Osteocyte (in vitro differentiated cells): ENCODE results near the gene ZFYVE19. TPM values are rescaled to one million over a fixed set of nuclear protein-coding genes. Genes with fewer than 3 reads are reported as not detected.

Source experiments
- DNase-seq: peaks from one replicate; pipeline ENCODE4 v3.0.0; 2021; ENCODE audit warnings: mixed read lengths; ENCODE audit not compliant: unreplicated experiment; ENCODE audit errors: extremely low spot score
- H3K27ac Mint-ChIP-seq: one replicate; pipeline ENCODE4 v1.8.0; 2021; ENCODE audit warnings: mild to moderate bottlenecking, mixed read lengths; ENCODE audit not compliant: unreplicated experiment
- H3K27me3 Mint-ChIP-seq: one replicate; pipeline ENCODE4 v1.8.0; 2021; ENCODE audit warnings: mixed read lengths; ENCODE audit not compliant: unreplicated experiment
- H3K36me3 Mint-ChIP-seq: one replicate; pipeline ENCODE4 v1.8.0; 2021; ENCODE audit warnings: mixed read lengths; ENCODE audit not compliant: unreplicated experiment
- H3K4me1 Mint-ChIP-seq: one replicate; pipeline ENCODE4 v1.8.0; 2021; ENCODE audit warnings: mixed read lengths; ENCODE audit not compliant: unreplicated experiment
- H3K4me3 Mint-ChIP-seq: one replicate; pipeline ENCODE4 v1.8.0; 2021; ENCODE audit warnings: mild to moderate bottlenecking, moderate library complexity, mixed read lengths; ENCODE audit not compliant: unreplicated experiment
- H3K9me3 Mint-ChIP-seq: one replicate; pipeline ENCODE4 v1.8.0; 2021; ENCODE audit warnings: mixed read lengths; ENCODE audit not compliant: unreplicated experiment
- CTCF ChIP-seq: fragments of 200-600 bp; sonication (generic); IDR thresholded peaks from 2 replicates; pipeline ENCODE4 v1.5.0; 2021; ENCODE audit warnings: antibody characterized with exemption, mild to moderate bottlenecking, moderate library complexity
- total RNA-seq: library from RNA; stranded (reverse); gene quantifications from 2 replicates; pipeline ENCODE4 v1.2.1, GENCODE V29; 2021

Gene ZFYVE19
- total RNA-seq, 1 donor from 2014 or later: 21.1 TPM

DNA sequence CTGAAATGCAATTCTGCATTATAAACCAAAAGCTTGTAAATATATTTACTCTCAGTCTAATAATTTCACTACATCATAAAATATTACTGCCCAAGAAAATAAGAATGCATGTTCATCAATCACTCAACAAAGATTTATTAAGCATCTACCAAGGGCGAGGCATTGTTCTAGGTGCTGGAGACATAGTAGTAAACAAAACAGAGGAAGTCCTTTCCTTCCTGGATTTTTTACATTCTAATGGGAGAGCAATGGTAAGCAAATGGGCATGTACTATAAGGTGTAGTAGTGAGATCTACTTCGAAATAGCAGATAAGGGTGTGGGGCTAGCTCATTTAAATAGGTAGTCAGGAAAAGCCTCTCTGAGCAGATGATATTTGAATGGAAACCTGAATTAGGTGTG, 10.8 kb upstream of the ZFYVE19 start:
- Mint-ChIP-seq H3K4me1 (peaks cover 16% of the 10 kb centered on the region), H3K9me3 (no peaks in the 10 kb centered on the region), H3K27ac (no peak overlapping the region), H3K27me3 (no peaks in the 10 kb centered on the region), H3K36me3 (peaks cover 12% of the 10 kb centered on the region), H3K4me3 (no peak overlapping the region)
- DNase-seq: no peak
- TF ChIP-seq CTCF: no peak

DNA sequence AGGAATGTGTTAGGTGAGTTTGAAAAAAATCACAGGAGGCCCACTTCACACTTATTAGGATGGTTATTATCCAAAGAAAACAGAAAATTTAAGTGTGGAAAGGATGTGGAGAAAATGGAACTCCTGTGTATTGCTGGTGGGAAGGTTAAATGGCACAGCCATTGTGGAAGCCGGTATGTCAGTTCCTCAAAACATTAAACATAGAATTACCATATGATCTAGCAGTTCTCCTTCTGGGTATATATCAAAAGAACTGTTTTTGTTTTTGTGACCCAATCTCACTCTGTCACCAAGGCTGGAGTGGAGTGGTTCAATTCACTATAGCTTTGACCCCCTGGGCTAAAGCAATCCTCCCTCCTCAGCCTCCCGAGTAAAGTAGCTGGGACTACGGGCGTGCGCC, 10.4 kb upstream of the ZFYVE19 start:
- H3K4me3 Mint-ChIP-seq: no peak overlapping the region
- H3K9me3 Mint-ChIP-seq: no peaks in the 10 kb centered on the region
- TF ChIP-seq CTCF: no peak
- no peaks in the 10 kb centered on the region for H3K27me3 Mint-ChIP-seq
- DNase-seq: no peak
- no peak overlapping the region for H3K27ac Mint-ChIP-seq
- peaks cover 14% of the 10 kb centered on the region for H3K36me3 Mint-ChIP-seq
- H3K4me1 Mint-ChIP-seq: peaks cover 16% of the 10 kb centered on the region

DNA sequence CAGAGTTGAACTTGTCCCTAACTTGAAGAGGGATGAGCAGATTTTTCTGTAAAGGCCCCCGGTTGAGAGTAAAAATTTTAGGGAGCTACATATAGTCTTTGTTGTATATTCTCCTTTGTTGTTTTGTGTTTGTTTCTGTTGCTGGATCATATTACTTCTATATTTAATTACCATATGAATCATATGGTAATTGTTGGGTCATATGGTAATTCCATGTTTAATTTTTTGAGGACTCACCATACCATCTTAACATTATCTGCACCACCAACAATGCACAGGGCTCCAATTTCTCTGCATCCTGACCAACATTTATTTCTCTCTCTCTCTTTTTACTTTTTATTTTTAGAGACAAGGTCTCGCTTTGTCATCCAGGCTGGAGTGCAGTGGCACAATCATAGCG, 7.4 kb upstream of the ZFYVE19 start:
- TF ChIP-seq CTCF: no peak
- H3K36me3 Mint-ChIP-seq: peaks cover 16% of the 10 kb centered on the region

DNA sequence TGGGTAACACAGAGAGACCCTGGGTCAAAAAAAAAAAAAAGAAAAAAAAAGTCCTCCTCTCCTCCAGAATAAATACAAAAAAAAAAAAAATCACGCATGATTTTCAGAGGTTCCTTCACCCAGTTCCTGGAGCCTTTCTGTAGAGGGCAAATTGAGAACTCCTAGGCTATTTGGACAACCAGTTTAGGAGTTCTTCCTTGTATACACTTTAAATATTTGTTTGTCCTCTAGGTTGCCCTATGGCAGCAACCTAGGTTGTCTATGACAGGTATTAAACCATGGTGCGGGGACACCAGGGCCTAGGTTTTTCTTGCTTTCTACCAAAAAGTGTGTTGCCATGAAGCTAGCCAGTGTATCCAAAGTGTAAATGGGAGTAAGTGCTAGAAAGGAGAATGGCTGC, 3.8 kb upstream of the ZFYVE19 start:
- no peak for DNase-seq
- no peak for TF ChIP-seq CTCF
- Mint-ChIP-seq H3K9me3 (no peaks in the 10 kb centered on the region), H3K27ac (no peak overlapping the region), H3K27me3 (no peaks in the 10 kb centered on the region), H3K4me1 (peaks cover 15% of the 10 kb centered on the region), H3K4me3 (no peak overlapping the region), H3K36me3 (peaks cover 15% of the 10 kb centered on the region)

More for the DNA sequence above, 7.4 kb upstream of the ZFYVE19 start:
- no peaks in the 10 kb centered on the region for H3K27me3 Mint-ChIP-seq
- no peak overlapping the region for H3K27ac Mint-ChIP-seq
- no peak for DNase-seq
- no peaks in the 10 kb centered on the region for H3K9me3 Mint-ChIP-seq
- no peak overlapping the region for H3K4me3 Mint-ChIP-seq
- peaks cover 4% of the 10 kb centered on the region for H3K4me1 Mint-ChIP-seq

GRCh38 chr15:40803688-40804087, 3.2 kb upstream of the ZFYVE19 start:
- no peak overlapping the region for H3K27ac Mint-ChIP-seq
- H3K36me3 Mint-ChIP-seq: peaks cover 12% of the 10 kb centered on the region
- no peaks in the 10 kb centered on the region for H3K9me3 Mint-ChIP-seq
- H3K4me1 Mint-ChIP-seq: peaks cover 20% of the 10 kb centered on the region
- no peaks in the 10 kb centered on the region for H3K27me3 Mint-ChIP-seq
- H3K4me3 Mint-ChIP-seq: no peak overlapping the region
- DNase-seq: no peak
- TF ChIP-seq CTCF: no peak
